HepG2 (cell line): ENCODE data around the gene MAML1. TPM values are rescaled to one million over a fixed set of nuclear protein-coding genes. Genes with fewer than 3 reads are reported as not detected.

Experiments
- ATAC-seq: fragments of 200-7000 bp; cut with Tn5 transposase; 3 replicates; pipeline ENCODE4 v1.9.1; 2020; ENCODE audit warnings: mild to moderate bottlenecking, moderate library complexity
- BruUV-seq: library from RNA; stranded (reverse); fragments of 400-500 nt; replicated peaks from 2 replicates; lab custom pipeline; 2021; lab: Mats Ljungman, UMichigan
- CTCF ChIA-PET: fragments of 300-600 bp; formaldehyde crosslinking; extraction: SDS; loops from one replicate; lab custom pipeline; 2021; ENCODE audit warnings: low total read pairs, inconsistent platforms, low intra/inter-chr PET ratio; lab: Yijun Ruan, JAX
- POLR2A ChIA-PET: fragments of 350-600 bp; sonication (Branson Sonifier 250); formaldehyde crosslinking; loops from one replicate; lab custom pipeline; 2020; ENCODE audit warnings: antibody characterized with exemption, inconsistent platforms; lab: Yijun Ruan, JAX
- DNase-seq: peaks from one replicate; pipeline ENCODE4 v3.0.0-alpha.2; 2015; ENCODE audit warnings: low spot score
- FAIRE-seq: peaks from 3 replicates; lab custom pipeline; 2011; peaks lifted over from hg19 to GRCh38; lab: Jason Lieb, UNC
- H2AFZ ChIP-seq: one replicate; pipeline ENCODE4 v1.6.1; 2011; ENCODE audit warnings: low read length, inconsistent platforms
- H3K27ac ChIP-seq: fragments of 300-600 bp; 3 replicates; pipeline ENCODE4 v1.8.0; 2011; ENCODE audit warnings: mixed run types, mild to moderate bottlenecking, mixed read lengths, low read length, inconsistent platforms; ENCODE audit not compliant: insufficient read depth; ENCODE audit errors: extremely low read length
- H3K27me3 ChIP-seq, 2 experiments: fragments of 200-600 bp in 1 of 2; 2 replicates in 1 of 2; 3 replicates in 1 of 2; pipeline versions ENCODE4 v1.6.0 to v1.8.0; 2011; ENCODE audit warnings: low read length in 2 of 2, mild to moderate bottlenecking in 2 of 2, moderate library complexity in 2 of 2, inconsistent platforms in 1 of 2; ENCODE audit not compliant: insufficient read depth in 2 of 2, control insufficient read depth in 1 of 2
- H3K36me3 ChIP-seq, 2 experiments: fragments of 200-600 bp in 1 of 2; replicated peaks in 1 of 2; 2 replicates in 1 of 2; 3 replicates in 1 of 2; pipeline versions ENCODE4 v1.5.1 to v1.8.0; 2011; ENCODE audit warnings: low read length in 2 of 2, inconsistent platforms in 1 of 2; ENCODE audit not compliant: insufficient read depth in 2 of 2, control insufficient read depth in 1 of 2
- H3K4me1 ChIP-seq: 2 replicates; pipeline ENCODE4 v1.5.1; 2012; ENCODE audit warnings: low read length, inconsistent platforms; ENCODE audit not compliant: insufficient read depth
- H3K4me2 ChIP-seq: 2 replicates; pipeline ENCODE4 v1.6.0; 2011; ENCODE audit warnings: low read depth, low read length, inconsistent platforms
- H3K4me3 ChIP-seq, 3 experiments: fragments of 200-600 bp in 1 of 3; sonication (generic), shearing (Covaris generic) in 1 of 3; replicated peaks in 1 of 3; 2 replicates each; pipeline ENCODE4 v1.5.1; 2011 to 2016; ENCODE audit warnings: low read length in 3 of 3, inconsistent platforms in 2 of 3, low read depth in 2 of 3, mild to moderate bottlenecking in 2 of 3, control low read depth in 1 of 3, mixed read lengths in 1 of 3; ENCODE audit not compliant: insufficient read depth in 1 of 3
- H3K79me2 ChIP-seq: one replicate; pipeline ENCODE4 v1.6.1; 2011; ENCODE audit warnings: low read length, inconsistent platforms; ENCODE audit not compliant: insufficient read depth
- H3K9ac ChIP-seq: 2 replicates; pipeline ENCODE4 v1.6.0; 2011; ENCODE audit warnings: mild to moderate bottlenecking, low read depth, low read length, inconsistent platforms; ENCODE audit not compliant: insufficient read depth
- H3K9me3 ChIP-seq: 2 replicates; pipeline ENCODE4 v1.5.1; 2012; ENCODE audit warnings: mild to moderate bottlenecking, low read length
- H4K20me1 ChIP-seq: 2 replicates; pipeline ENCODE4 v1.6.0; 2011; ENCODE audit warnings: inconsistent platforms, mild to moderate bottlenecking, low read length, moderate library complexity; ENCODE audit not compliant: insufficient read depth
- E2F1 ChIP-seq: sonication (generic); formaldehyde crosslinking; IDR thresholded peaks from 2 replicates; pipeline ENCODE4 v1.5.0; 2020; ENCODE audit warnings: missing genetic modification reagents
- FOXO1 ChIP-seq: sonication (generic); formaldehyde crosslinking; IDR thresholded peaks from 2 replicates; pipeline ENCODE4 v1.4.0; 2020; ENCODE audit warnings: missing genetic modification reagents
- HDAC1 ChIP-seq: sonication (generic); formaldehyde crosslinking; IDR thresholded peaks from 2 replicates; pipeline ENCODE4 v1.5.1; 2020; ENCODE audit warnings: mild to moderate bottlenecking, missing genetic modification reagents
- HIVEP1 ChIP-seq: sonication (generic); formaldehyde crosslinking; IDR thresholded peaks from 2 replicates; pipeline ENCODE4 v1.4.0; 2020; ENCODE audit warnings: mild to moderate bottlenecking, missing genetic modification reagents
- MZF1 ChIP-seq: sonication (generic); formaldehyde crosslinking; IDR thresholded peaks from 2 replicates; pipeline ENCODE4 v1.8.1; 2023; ENCODE audit warnings: mild to moderate bottlenecking, missing genetic modification reagents, borderline replicate concordance
- SOX6 ChIP-seq, 2 experiments: fragments of 450-650 bp in 1 of 2; sonication (generic) in 1 of 2; formaldehyde crosslinking in 1 of 2; IDR thresholded peaks; 2 replicates each; pipeline versions ENCODE4 v1.4.0 to v1.6.1; 2017 to 2020; ENCODE audit warnings: antibody characterized with exemption in 1 of 2, mild to moderate bottlenecking in 1 of 2, missing genetic modification reagents in 1 of 2
- STAG1 ChIP-seq: sonication (generic); formaldehyde crosslinking; IDR thresholded peaks from 2 replicates; pipeline ENCODE4 v1.4.0; 2020; ENCODE audit warnings: missing genetic modification reagents
- TAF15 ChIP-seq: fragments of 200-400 bp; formaldehyde crosslinking; IDR thresholded peaks from one replicate; pipeline ENCODE4 v1.6.1; 2018; ENCODE audit warnings: mild to moderate bottlenecking, low read depth, low read length; ENCODE audit not compliant: poor library complexity, severe bottlenecking
- ZBTB33 ChIP-seq: sonication (generic); formaldehyde crosslinking; IDR thresholded peaks from 2 replicates; pipeline ENCODE4 v1.4.0; 2020; ENCODE audit warnings: missing genetic modification reagents
- ZMAT3 ChIP-seq: sonication (generic); formaldehyde crosslinking; conservative IDR thresholded peaks from 2 replicates; pipeline ENCODE4 v1.7.0; 2021; ENCODE audit warnings: missing genetic modification reagents
- ZNF142 ChIP-seq: sonication (generic); formaldehyde crosslinking; IDR thresholded peaks from 2 replicates; pipeline ENCODE4 v1.4.0; 2020; ENCODE audit warnings: missing genetic modification reagents
- ZNF225 ChIP-seq: sonication (generic); formaldehyde crosslinking; IDR thresholded peaks from 2 replicates; pipeline ENCODE4 v1.4.0; 2020; ENCODE audit warnings: mild to moderate bottlenecking, missing genetic modification reagents
- ZNF33B ChIP-seq: sonication (generic); formaldehyde crosslinking; IDR thresholded peaks from 2 replicates; pipeline ENCODE4 v1.5.1; 2020; ENCODE audit warnings: mild to moderate bottlenecking, missing genetic modification reagents
- ZNF652 ChIP-seq: IDR thresholded peaks from 2 replicates; pipeline ENCODE4 v1.6.1; 2016; ENCODE audit warnings: low read depth, borderline replicate concordance
- ZSCAN21 ChIP-seq: sonication (generic); formaldehyde crosslinking; IDR thresholded peaks from 2 replicates; pipeline ENCODE4 v1.8.0; 2022; ENCODE audit warnings: mild to moderate bottlenecking, missing genetic modification reagents, moderate library complexity, borderline replicate concordance
- WGBS: methylation state at CpG from one replicate; pipeline ENCODE4 v1.1.6; 2017; ENCODE audit warnings: low lambda C conversion rate; 5-methylcytosine and 5-hydroxymethylcytosine counted together
- in situ Hi-C: cut with HindIII; loops from 2 replicates; pipeline ENCODE4 v1.10.0; 2017; ENCODE audit warnings: low pct_unique_long_range_greater_than_20kb; ENCODE audit not compliant: extremely low pct_ligation_motif_present
- intact Hi-C: fragments of 100-400 bp; cut with micrococcal nuclease; formaldehyde crosslinking; loops from one replicate; pipeline ENCODE4 v1.10.0; 2022; ENCODE audit not compliant: unreplicated experiment
- polyA plus RNA-seq, 8 experiments: library from polyadenylated mRNA; depleted of rRNA in 3 of 8; stranded (reverse) in 7 of 8; unstranded in 1 of 8; fragments of >200 nt; fragmentation: Illumina TruSeq in 4 of 8; extraction: Trizol in 4 of 8; gene quantifications; 2 replicates each; pipeline versions ENCODE4 v1.2.1 to v1.2.3, GENCODE V29; 2011 to 2016; ENCODE audit warnings: low read depth in 4 of 8, missing spikeins in 1 of 8, mixed read lengths in 1 of 8; ENCODE audit not compliant: insufficient read depth in 1 of 8
- total RNA-seq, 5 experiments: library from RNA; depleted of rRNA; stranded (reverse); fragments of >200 nt; fragmentation: Illumina TruSeq; extraction: Trizol; gene quantifications; 2 replicates each; pipeline ENCODE4 v1.2.3, GENCODE V29; 2016; ENCODE audit warnings: low read depth in 1 of 5

Gene MAML1
- total and polyA plus RNA-seq, 2 of the 13 experiments (the other 11 are each of a cell fraction or from before 2014, with no cell fraction given): 10.0 to 10.8 TPM

- H3K27ac ChIP-seq: peak overlapping the region; percentile 72
- H3K9ac ChIP-seq: peak overlapping the region; percentile 2
- H3K36me3 ChIP-seq: peaks cover 2 to 11% of the 10 kb centered on the region in 2 experiments; a peak in 2 of 5 replicates
- ChIA-PET POLR2A (interaction anchor here (1.4 to 2.3 kb wide), 4 partner anchors 8 to 131 kb away, joined by 3 to 21 read pairs (median 8); partner anchors contain the start of genes HNRNPH1, MAML1 and SQSTM1), CTCF (no interaction called here)
- no peaks in the 10 kb centered on the region for H3K9me3 ChIP-seq
- peak; percentile 84 for DNase-seq
- H3K4me2 ChIP-seq: peak overlapping the region; percentile 68
- WGBS: 3% methylated on average over 2 of the region's 2 CpGs
- H3K4me3 ChIP-seq: peak overlapping the region in 2 of 3 experiments; percentile 13 to 20; a peak in 2 of 6 replicates
- no peaks in the 10 kb centered on the region for H3K27me3 ChIP-seq
- peak; percentile 98 for FAIRE-seq
- intact Hi-C loops: no loop called here
- in situ Hi-C loops: loop anchor here (25.0 kb wide), 1 partner anchor 332 kb away; no protein-coding TSS in a partner anchor
- BruUV-seq: no TSS peak
- H4K20me1 ChIP-seq: peaks cover 14% of the 10 kb centered on the region
- peaks cover 45% of the 10 kb centered on the region for H3K4me1 ChIP-seq
- H3K79me2 ChIP-seq: peaks cover 82% of the 10 kb centered on the region
- no peak overlapping the region for H2AFZ ChIP-seq
- peak; percentile 93 for ATAC-seq
- TF ChIP-seq ZNF652 (CRISPR knock-in tag) (peak; percentile 50; the same call in 1 of the 2 replicates), ZNF33B (CRISPR knock-in tag) (no peak), FOXO1 (CRISPR knock-in tag) (0 out of 2 replicates have a peak, but pooled peaks have one; percentile 41), MZF1 (no peak), ZBTB33 (CRISPR knock-in tag) (0 out of 2 replicates have a peak, but pooled peaks have one; percentile 25), ZSCAN21 (CRISPR knock-in tag) (no peak), HDAC1 (peak; percentile 54), E2F1 (CRISPR knock-in tag) (no peak), ZNF225 (CRISPR knock-in tag) (no peak), SOX6 (IDR thresholded peaks at IDR 0.05) (no peak), SOX6 (CRISPR knock-in tag; IDR thresholded peaks at IDR 0.05) (peak; percentile 96), HIVEP1 (CRISPR knock-in tag) (no peak), STAG1 (CRISPR knock-in tag) (no peak), TAF15 (no peak), ZNF142 (CRISPR knock-in tag) (no peak), ZMAT3 (no peak)
Measured at GRCh38 chr5:179755022-179755421, 22.4 kb downstream of the MAML1 start.
